ENCODE measurements around the gene TRIM17.

The TRIM17 gene

DNA sequence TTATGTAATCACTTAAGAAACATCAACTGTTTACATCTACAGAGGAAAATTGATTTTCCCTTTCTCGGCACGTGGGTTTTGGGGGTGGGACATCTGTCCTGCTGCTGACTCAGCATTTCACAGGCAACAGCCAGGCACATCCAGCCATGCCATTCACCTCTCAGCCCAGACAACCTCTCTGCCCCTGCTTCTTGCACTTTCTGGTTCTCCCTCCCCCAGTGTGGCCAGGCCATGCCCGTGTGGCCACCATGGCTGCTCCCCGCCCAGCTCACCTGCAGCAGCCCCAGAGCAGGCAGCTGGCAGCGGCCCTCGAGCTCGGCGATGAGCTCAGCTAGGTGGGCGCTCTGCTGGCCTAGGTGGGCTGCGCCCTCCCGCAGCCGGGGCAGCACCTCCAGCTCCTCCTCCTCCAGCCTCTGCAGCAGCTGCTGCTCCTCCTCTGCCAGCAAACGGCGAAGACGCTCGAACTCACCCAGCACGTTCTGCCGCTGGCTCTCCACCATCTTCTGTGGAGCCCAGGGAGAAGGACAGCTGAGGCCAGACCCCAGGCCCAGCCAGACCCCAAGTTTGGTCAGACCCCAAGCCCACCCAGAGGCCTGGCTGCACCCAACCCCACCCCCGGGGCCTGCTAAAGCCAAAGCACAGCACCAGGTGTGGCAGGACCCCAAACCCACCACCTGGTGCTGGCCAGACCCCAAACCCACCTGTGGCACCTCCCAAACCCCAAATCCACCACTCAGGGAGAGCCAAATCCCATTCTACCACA lies 15.8 kb downstream of the TRIM17 start:
- no peak for DNase-seq

DNA sequence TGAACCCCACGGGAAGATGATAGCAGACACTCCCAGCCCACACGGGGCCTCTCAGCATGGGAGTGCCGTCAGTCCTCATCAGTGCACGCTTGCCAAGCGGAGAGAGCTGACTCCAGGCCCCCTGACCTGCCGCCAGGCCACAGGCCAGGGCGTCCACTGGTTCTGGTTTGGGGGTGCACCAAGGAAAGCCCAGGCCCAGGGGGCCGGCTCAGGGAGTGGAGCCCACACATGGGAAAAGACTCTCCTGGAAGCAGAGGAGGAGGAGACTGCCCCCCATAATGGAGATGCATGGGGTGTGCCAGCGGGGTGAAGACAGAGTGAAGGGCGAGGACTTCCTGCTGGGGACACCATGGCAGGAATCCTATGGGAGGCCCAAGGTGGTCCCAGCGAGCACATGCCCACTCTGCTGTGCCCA lies 16.4 kb downstream of the TRIM17 start:
- DNase-seq = no peak

DNA sequence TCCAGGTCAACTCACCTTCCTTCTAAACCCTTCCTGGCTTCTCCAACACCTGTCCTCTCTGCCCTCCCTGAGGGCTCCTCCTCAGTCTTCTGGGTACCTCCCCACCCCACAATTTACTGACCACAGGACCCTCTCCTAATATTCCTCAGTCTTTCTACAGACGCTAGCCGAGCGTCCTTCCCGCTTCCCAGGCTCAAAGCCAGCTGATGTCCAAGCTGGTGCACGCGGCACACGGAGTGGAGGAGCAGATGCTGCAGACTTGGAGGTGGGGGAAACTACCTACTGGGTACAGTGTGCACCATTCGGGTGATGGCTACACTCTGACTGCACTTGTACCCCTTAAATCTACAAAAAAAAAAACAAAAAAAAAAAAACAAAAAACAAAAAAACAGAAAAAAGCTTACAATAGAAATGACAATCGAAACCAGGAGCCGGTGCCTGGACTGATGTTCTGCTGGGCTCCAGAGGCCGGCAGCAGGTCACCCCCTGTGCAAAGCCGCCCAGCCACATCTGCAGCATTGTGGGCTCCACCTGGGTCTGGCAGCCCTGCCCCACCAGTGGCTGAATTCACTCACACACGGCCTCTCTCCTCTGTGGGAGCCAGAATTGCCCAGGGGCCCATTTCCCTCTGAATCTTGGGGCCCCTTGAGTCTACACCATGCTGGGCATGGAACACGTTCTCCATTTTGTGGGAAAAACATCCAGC lies 17.0 kb downstream of the TRIM17 start:
- DNase-seq = no peak

DNA sequence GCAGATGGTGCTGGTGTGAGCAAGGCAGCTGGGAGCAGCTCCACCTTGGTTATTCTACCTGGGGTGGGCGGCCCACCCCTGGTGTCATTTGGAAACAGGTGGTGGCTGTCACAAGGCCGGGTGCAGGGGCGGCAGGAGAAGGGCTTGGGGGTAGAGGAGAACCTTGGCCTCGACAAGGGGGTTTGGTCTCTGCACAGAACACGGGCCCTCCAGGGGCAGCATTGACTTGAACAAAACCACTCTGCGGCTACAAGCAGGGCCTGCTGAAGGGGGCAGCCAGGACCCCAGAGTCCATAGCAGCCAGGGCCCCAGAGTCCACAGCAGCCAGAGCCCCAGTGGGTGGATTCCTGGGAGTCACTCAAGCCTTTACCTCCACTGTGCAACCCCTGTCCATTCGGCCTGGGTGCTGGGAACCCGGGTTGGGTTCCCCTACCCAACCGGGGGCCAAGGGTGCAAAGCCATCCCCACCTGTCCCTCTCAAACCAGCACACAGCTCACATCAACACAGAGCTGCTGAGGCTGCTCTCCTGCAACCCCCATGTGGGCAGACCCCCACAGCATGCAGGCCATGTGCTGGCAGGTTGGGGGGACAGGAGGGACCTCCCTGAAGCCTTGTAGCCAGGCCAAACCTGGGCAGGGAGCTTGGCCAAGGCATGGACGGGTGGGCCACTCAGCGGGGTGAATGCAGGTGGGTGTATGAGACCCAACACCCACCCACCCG lies 17.8 kb downstream of the TRIM17 start:
- DNase-seq = no peak

GRCh38 chr1:228397966-228398365 lies 18.7 kb downstream of the TRIM17 start:
- DNase-seq = no peak

GRCh38 chr1:228396770-228397662 lies 19.6 kb downstream of the TRIM17 start:
- no peak for DNase-seq

DNA sequence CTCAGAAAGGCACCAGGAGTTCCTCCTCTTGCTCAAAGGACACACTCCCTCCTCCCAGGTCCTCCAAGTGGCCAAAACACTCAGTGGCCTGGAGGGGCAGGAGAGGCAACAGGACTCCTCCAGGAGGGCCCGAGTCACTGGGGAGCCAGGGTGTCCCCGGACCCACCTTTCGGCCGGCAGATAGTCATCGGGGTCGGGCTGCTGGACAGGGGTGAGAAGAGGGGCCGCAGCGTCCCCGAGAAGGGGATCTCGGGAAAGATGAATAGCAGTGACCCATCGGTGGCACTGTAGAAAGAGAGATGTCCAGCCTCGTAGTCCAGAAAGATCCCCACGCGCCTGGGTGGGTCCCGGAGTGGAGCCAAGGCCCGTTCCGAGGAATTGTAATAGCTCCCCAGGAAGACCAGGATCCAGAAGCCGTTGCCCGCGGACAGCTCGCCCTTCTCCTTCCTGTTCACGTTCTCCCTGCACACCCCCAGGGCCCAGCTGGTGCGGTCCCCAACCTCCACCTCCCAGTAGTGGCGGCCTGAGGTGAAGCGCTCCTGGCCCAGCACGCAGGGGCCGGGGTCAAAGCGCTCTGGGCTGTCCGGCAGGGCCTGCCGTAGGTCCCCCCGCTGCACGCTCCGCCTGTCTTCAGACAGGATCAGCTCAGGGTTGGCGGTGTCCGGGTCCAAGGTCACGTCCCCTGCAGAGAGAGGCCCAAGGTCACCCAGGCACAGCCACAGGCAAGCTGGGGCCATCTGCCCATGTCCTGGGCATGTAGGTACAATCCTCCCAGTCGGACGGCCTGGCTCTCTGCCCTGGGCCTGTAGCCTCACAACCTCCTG lies 21.9 kb downstream of the TRIM17 start:
- DNase-seq = no peak

DNA sequence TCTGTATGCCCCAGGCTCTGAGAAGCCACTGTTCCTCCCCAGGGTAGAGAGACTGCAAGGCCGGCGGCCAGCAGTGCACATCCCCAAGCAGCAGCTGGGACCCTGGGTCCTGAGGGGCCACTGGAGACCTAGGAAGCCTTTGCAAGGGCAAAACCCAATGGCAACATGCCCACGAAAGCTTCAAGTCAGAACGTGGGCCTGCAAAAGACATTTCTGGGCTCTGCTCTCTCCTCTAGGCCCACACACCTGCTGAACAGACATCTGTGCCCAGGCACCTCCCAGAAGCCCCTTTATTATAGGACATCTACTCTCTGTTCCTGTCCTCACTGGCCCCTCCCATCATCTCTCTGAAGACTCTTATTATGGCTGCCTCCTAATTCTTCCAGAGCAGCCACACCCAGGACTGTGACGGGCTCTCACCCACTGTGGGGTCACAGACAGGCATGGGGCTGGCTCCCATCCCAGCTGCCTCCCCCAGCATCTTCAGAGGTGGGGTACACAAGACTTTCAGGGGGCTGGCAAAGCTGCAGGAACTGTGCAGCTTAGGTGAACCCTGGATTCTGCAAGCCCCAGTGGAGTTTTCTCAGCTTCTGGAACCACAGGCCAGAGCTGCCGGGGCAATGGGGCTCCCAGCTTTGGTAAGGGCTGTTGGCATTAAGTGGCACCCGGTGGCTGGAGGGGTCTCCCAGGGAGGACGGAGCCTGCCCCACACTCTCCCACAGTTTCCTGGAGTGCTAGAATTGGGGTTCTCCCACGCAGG lies 22.7 kb downstream of the TRIM17 start:
- no peak for DNase-seq

- no peak for DNase-seq
Observed at GRCh38 chr1:228393268-228393701, 23.4 kb downstream of the TRIM17 start.

DNA sequence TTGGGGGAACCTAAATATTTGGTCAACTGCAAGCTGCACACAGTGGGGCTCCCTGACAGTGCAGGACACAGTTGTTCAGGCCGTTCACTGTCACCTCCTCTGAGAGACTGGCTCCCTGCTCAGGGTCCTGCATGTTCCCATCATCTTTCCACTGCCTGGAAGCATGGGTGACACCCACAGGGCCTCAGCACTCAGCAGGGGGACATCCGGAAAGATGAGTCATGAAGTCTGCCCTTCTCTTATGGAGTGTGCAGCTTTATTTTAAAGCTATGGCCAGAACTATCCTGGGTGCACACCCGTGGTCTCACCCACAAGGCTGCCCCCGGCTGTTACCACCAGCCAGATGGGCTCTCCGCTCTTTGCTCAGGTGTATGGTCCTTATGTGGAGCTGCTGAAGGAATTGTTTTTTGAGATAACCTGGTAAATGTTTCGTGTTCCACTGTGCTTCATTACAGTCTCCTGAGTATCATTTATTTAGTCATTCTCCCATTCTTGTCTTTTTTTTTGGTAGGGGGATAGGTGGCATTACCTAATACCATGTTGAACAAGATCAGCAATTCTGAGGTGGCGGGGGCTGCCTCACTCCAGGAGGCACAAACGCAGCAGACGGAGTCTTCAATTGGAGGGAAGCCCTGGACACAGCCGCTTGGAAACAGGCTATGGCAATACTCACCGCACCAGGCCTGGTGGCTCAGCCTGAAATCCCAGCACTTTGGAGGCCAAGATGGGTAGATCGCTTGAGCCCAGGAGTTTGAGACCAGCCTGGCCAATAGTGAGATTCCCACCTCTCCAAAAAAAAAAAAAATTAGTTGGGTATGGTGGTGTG lies 24.3 kb downstream of the TRIM17 start:
- DNase-seq = no peak

- no peak for DNase-seq
Observed at GRCh38 chr1:228391411-228392020, 25.1 kb downstream of the TRIM17 start.

GRCh38 chr1:228390649-228391048 lies 26.0 kb downstream of the TRIM17 start:
- DNase-seq = no peak

DNA sequence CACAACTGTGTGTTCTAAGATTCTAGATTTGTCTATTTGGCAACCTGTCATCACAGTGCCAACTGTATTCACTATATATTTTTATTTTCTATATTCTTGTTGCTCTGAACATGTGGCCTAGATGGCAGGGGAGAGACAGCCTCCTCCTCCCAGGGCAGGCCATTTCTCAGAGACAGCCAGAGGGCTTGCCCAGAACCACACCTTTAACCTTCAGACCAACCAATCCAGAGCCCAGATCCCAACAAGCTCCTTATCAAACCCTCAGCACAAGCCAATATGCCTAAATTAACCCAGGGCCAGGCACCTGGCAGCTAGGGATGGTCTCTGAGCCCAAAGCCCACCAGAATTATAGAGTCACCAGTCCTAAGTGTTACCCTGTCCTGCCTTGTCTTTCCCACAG lies 29.3 kb downstream of the TRIM17 start:
- DNase-seq = no peak

DNA sequence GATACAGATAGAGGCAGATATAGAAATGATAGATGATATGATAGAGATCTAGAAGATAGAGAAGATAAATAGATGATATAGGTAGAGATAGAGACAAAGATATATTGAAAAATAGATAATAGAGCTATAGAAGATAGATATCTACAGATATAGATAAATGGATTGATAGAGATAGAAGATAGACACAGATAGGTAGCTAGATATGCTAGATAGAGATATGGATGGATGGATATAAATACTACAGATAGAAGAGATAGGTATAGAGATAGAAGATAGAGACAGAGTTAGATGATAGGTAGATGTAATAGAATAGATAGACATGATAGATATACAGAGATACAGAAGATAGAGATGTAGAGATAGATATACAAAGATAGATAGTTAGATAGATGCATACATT lies 31.4 kb downstream of the TRIM17 start:
- DNase-seq = no peak

DNA sequence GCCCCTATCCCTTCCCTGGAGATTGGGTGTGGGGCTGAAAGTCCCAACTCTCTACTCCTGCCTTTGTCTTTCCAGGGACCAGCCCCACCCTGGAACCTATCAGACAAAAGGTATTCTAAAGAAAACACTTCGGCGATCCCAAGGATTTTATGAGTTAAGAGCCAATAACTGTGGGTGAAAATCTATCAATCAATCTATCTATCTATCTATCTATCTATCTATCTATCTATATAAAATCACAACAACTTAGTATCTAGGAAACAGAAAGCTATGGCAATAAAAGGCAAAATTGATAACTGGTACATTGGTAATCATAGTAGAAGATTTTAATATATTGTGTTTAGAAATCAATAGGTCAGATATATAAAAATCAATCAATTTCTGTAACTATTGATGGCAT lies 32.9 kb downstream of the TRIM17 start:
- no peak for DNase-seq

- no peak for DNase-seq
Observed at GRCh38 chr1:228381356-228381755, 35.3 kb downstream of the TRIM17 start.

DNA sequence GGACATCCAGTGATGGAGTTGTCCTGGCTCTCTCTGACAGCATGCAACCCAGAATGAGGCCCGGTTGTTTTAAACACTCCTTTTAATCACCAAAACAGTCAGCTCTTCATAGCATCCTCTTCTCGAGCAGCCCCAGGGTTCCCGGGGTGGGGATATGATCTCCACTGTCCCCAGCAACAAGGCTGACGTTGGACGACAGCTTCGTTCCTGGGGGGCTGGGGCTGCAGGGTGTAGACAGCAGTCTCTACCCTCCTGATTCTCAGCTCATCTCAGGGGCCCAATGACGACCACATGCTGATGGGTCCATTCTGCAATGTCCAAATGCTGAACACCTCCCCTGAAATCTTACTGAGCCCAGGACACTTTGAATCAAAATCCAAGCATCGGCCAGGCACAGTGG lies 37.0 kb downstream of the TRIM17 start:
- no peak for DNase-seq

- DNase-seq = peak in 1 of 14 donors; percentile 45
Observed at GRCh38 chr1:228378873-228379460, 37.7 kb downstream of the TRIM17 start.
